Measurements from ENCODE around the gene MAPK6. TPM values are rescaled to one million over a fixed set of nuclear protein-coding genes. Genes with fewer than 3 reads are reported as not detected.
A peak's percentile ranks its signal among the peaks of the same experiment; 100 is the strongest.

Gene MAPK6
- total RNA-seq, 6 donors from 2014 or later = 6.7 to 34.1 (median 24.4) TPM

- H3K36me3 ChIP-seq = no peaks in the 10 kb centered on the region
- H3K9me3 ChIP-seq = peaks cover 8 to 10% (median 8%) of the 10 kb centered on the region in 4 donors
- no peaks in the 10 kb centered on the region for H3K27me3 ChIP-seq
- ATAC-seq (ENCODE audit: low FRiP score in 2 of 2) (no peak), DNase-seq (no peak)
- no peak overlapping the region for H3K4me3 ChIP-seq
- H3K4me1 ChIP-seq = peaks cover 0 to 5% (median 0%) of the 10 kb centered on the region in 4 donors
- TF ChIP-seq, protein P1, sequence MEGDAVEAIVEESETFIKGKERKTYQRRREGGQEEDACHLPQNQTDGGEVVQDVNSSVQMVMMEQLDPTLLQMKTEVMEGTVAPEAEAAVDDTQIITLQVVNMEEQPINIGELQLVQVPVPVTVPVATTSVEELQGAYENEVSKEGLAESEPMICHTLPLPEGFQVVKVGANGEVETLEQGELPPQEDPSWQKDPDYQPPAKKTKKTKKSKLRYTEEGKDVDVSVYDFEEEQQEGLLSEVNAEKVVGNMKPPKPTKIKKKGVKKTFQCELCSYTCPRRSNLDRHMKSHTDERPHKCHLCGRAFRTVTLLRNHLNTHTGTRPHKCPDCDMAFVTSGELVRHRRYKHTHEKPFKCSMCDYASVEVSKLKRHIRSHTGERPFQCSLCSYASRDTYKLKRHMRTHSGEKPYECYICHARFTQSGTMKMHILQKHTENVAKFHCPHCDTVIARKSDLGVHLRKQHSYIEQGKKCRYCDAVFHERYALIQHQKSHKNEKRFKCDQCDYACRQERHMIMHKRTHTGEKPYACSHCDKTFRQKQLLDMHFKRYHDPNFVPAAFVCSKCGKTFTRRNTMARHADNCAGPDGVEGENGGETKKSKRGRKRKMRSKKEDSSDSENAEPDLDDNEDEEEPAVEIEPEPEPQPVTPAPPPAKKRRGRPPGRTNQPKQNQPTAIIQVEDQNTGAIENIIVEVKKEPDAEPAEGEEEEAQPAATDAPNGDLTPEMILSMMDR (IDR thresholded peaks at IDR 0.05) = no peak
- no peak for TF ChIP-seq POLR2A (IDR thresholded peaks at IDR 0.05)
- TF ChIP-seq EP300 (IDR thresholded peaks at IDR 0.05) = no peak
- TF ChIP-seq POLR2AphosphoS5 (IDR thresholded peaks at IDR 0.05) = no peak
- 82 to 86% methylated on average over 4 of the region's 4 CpGs for WGBS, 2 donors
- no peak overlapping the region for H3K27ac ChIP-seq
Measured at GRCh38 chr15:52083603-52084002, 64.6 kb downstream of the MAPK6 start.

DNA sequence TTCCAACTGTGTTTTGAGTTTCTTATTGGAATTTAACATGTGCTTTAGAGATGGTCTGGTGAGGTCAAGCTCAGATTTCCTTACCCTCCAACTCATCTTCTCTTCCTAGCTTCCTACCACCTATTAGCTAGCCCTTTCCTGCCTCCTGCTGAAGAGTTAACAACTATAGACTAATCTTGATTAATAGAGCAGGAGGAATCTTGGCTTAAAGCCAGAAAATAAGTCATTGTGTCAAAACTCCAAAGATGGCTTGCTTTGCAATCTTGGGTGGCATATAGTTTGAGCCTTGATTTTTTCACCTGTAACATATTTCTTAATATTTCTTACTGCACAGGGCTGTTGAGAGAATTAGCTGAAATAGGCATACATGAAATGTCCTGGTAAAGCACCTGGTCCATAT, 66.3 kb downstream of the MAPK6 start:
- no peaks in the 10 kb centered on the region for H3K27me3 ChIP-seq
- no peak for DNase-seq
- H3K9me3 ChIP-seq = peaks cover 8 to 10% (median 10%) of the 10 kb centered on the region in 4 donors
- no peak for ATAC-seq (ENCODE audit: low FRiP score in 2 of 2)
- no peaks in the 10 kb centered on the region for H3K36me3 ChIP-seq
- no peak overlapping the region for H3K27ac ChIP-seq
- H3K4me3 ChIP-seq = no peak overlapping the region
- TF ChIP-seq EP300 (IDR thresholded peaks at IDR 0.05) (no peak), POLR2AphosphoS5 (IDR thresholded peaks at IDR 0.05) (no peak), POLR2A (IDR thresholded peaks at IDR 0.05) (no peak)
- TF ChIP-seq, protein P1 (IDR thresholded peaks at IDR 0.05) = no peak
- peaks cover 0 to 5% (median 0%) of the 10 kb centered on the region in 4 donors for H3K4me1 ChIP-seq

- Histone ChIP-seq H3K36me3 (no peaks in the 10 kb centered on the region), H3K9me3 (peaks cover 8 to 11% (median 10%) of the 10 kb centered on the region in 4 donors), H3K4me1 (peaks cover 0 to 5% (median 0%) of the 10 kb centered on the region in 4 donors), H3K4me3 (no peak overlapping the region), H3K27ac (no peak overlapping the region), H3K27me3 (no peaks in the 10 kb centered on the region)
- DNase-seq (no peak), ATAC-seq (ENCODE audit: low FRiP score in 2 of 2) (no peak)
- TF ChIP-seq POLR2A (IDR thresholded peaks at IDR 0.05) (no peak), POLR2AphosphoS5 (IDR thresholded peaks at IDR 0.05) (no peak), EP300 (IDR thresholded peaks at IDR 0.05) (no peak)
- TF ChIP-seq, protein P1 (IDR thresholded peaks at IDR 0.05) = no peak
- 78 to 89% methylated on average over 5 of the region's 5 CpGs for WGBS, 2 donors
Measured at GRCh38 chr15:52086011-52086786, 67.2 kb downstream of the MAPK6 start.

- DNase-seq = no peak
- H3K9me3 ChIP-seq = peaks cover 8 to 11% (median 10%) of the 10 kb centered on the region in 4 donors
- H3K36me3 ChIP-seq = no peaks in the 10 kb centered on the region
- H3K27ac ChIP-seq = no peak overlapping the region
- H3K4me3 ChIP-seq = no peak overlapping the region
- no peaks in the 10 kb centered on the region for H3K27me3 ChIP-seq
- TF ChIP-seq, protein P1 (IDR thresholded peaks at IDR 0.05) = no peak
- no peak for TF ChIP-seq POLR2AphosphoS5 (IDR thresholded peaks at IDR 0.05)
- TF ChIP-seq POLR2A (IDR thresholded peaks at IDR 0.05) = no peak
- TF ChIP-seq EP300 (IDR thresholded peaks at IDR 0.05) = no peak
- ATAC-seq (ENCODE audit: low FRiP score in 2 of 2) = no peak
- H3K4me1 ChIP-seq = peaks cover 12 to 17% (median 16%) of the 10 kb centered on the region in 4 donors
Measured at GRCh38 chr15:52090193-52090592, 71.2 kb downstream of the MAPK6 start.

- H3K27me3 ChIP-seq = no peaks in the 10 kb centered on the region
- H3K4me1 ChIP-seq = peaks cover 12 to 17% (median 16%) of the 10 kb centered on the region in 4 donors
- TF ChIP-seq POLR2AphosphoS5 (IDR thresholded peaks at IDR 0.05) (no peak), POLR2A (IDR thresholded peaks at IDR 0.05) (no peak), EP300 (IDR thresholded peaks at IDR 0.05) (no peak)
- TF ChIP-seq, protein P1 (IDR thresholded peaks at IDR 0.05) = no peak
- H3K27ac ChIP-seq = peak overlapping the region in 2 of 4 donors; percentile 4 to 39
- WGBS, 2 donors = 50 to 56% methylated on average over 4 of the region's 4 CpGs
- ATAC-seq (ENCODE audit: low FRiP score in 2 of 2) (no peak), DNase-seq (no peak)
- H3K36me3 ChIP-seq = no peaks in the 10 kb centered on the region
- no peak overlapping the region for H3K4me3 ChIP-seq
- peaks cover 0 to 3% (median 1%) of the 10 kb centered on the region in 4 donors for H3K9me3 ChIP-seq
Measured at GRCh38 chr15:52093167-52093538, 74.1 kb downstream of the MAPK6 start.
